Gastrocnemius medialis (tissue), 4 donors: ENCODE measurements around the gene HYAL3. TPM values are rescaled to one million over a fixed set of nuclear protein-coding genes. Genes with fewer than 3 reads are reported as not detected.

Source experiments
- ATAC-seq, 2 donors: fragments of 150-250 bp; one replicate each; pipeline ENCODE4 v1.9.1; 2016
- DNase-seq, 2 donors: peaks; one replicate each; pipeline ENCODE4 v3.0.0-alpha.2; 2019
- H3K27ac ChIP-seq, 4 donors: fragments of 200-600 bp; sonication (generic); 1 replicate in 1 of 4; 2 replicates in 3 of 4; pipeline ENCODE4 v1.5.1; 2016 to 2018; ENCODE audit warnings: mild to moderate bottlenecking in 2 of 4, moderate library complexity in 1 of 4
- H3K27me3 ChIP-seq, 3 donors: fragments of 200-600 bp; sonication (generic) in 2 of 3; 1 replicate in 1 of 3; 2 replicates in 2 of 3; pipeline versions ENCODE4 v1.5.1 to v1.6.0; 2016 to 2019; ENCODE audit warnings: mild to moderate bottlenecking in 1 of 3, moderate library complexity in 1 of 3
- H3K36me3 ChIP-seq, 2 donors: fragments of 200-600 bp; sonication (generic) in 1 of 2; one replicate each; pipeline ENCODE4 v1.5.1; 2017 to 2018
- H3K4me1 ChIP-seq, 2 donors: fragments of 200-600 bp; sonication (generic) in 1 of 2; one replicate each; pipeline ENCODE4 v1.5.1; 2016 to 2017; ENCODE audit warnings: mild to moderate bottlenecking in 2 of 2
- H3K4me3 ChIP-seq, 4 donors: fragments of 200-600 bp; sonication (generic) in 3 of 4; 1 replicate in 1 of 4; 2 replicates in 3 of 4; pipeline ENCODE4 v1.5.1; 2016 to 2019; ENCODE audit warnings: mild to moderate bottlenecking in 2 of 4
- H3K9me3 ChIP-seq, 3 donors: fragments of 200-600 bp; sonication (generic) in 2 of 3; 1 replicate in 1 of 3; 2 replicates in 2 of 3; pipeline ENCODE4 v1.5.1; 2016 to 2019
- CTCF ChIP-seq, 5 experiments: fragments of 450-650 bp in 3 of 5; fragments of 200-600 bp in 2 of 5; sonication (generic) in 2 of 5; IDR thresholded peaks in 4 of 5; conservative IDR thresholded peaks in 1 of 5; 1 replicate in 4 of 5; 2 replicates in 1 of 5; pipeline ENCODE4 v1.5.1; 2016 to 2019; ENCODE audit warnings: antibody characterized with exemption in 5 of 5, mild to moderate bottlenecking in 3 of 5, moderate library complexity in 3 of 5
- POLR2A ChIP-seq, 2 donors: fragments of 450-650 bp; IDR thresholded peaks; one replicate each; pipeline ENCODE4 v1.6.1; 2017; ENCODE audit warnings: antibody characterized with exemption in 2 of 2, mild to moderate bottlenecking in 2 of 2, moderate library complexity in 2 of 2
- in situ Hi-C, 4 donors: fragments of 200-750 bp; cut with MboI; loops; one replicate each; pipeline versions ENCODE4 v1.15.0 to v1.8.0; 2017; ENCODE audit warnings: low sequenced_read_pairs in 4 of 4
- intact Hi-C: fragments of 100-400 bp; cut with DNase I; formaldehyde crosslinking; loops from one replicate; pipeline ENCODE4 v1.15.1; 2023; ENCODE audit warnings: low total_unique reads
- total RNA-seq, 4 donors: library from RNA; depleted of rRNA; stranded (reverse); fragments of >200 nt; gene quantifications; one replicate each; pipeline versions ENCODE4 v1.1.0 to v1.2.3, GENCODE V29; 2016

Gene HYAL3
- total RNA-seq, 4 donors from 2014 or later, result 1.1 to 2.3 (median 1.2) TPM; not detected in 1

- no peaks in the 10 kb centered on the region for H3K9me3 ChIP-seq
- H3K27me3 ChIP-seq, result no peaks in the 10 kb centered on the region
- DNase-seq (no peak), ATAC-seq (no peak)
- intact Hi-C loops (no loop called here), in situ Hi-C loops (no loop called here)
- H3K4me3 ChIP-seq, result no peak overlapping the region
- H3K4me1 ChIP-seq, result peaks cover 32 to 35% of the 10 kb centered on the region in 2 donors
- H3K36me3 ChIP-seq, result peaks cover 0 to 37% of the 10 kb centered on the region in 2 donors
- H3K27ac ChIP-seq, result peak overlapping the region in 3 of 4 donors; percentile 93 to 96 (median 96)
- TF ChIP-seq CTCF (IDR thresholded peaks at IDR 0.05 in 4 of 5, conservative IDR thresholded peaks at IDR 0.05 in 1 of 5) (no peak), POLR2A (IDR thresholded peaks at IDR 0.05) (no peak)
Observed at GRCh38 chr3:50326182-50326541, 27.0 kb upstream of the HYAL3 start.

GRCh38 chr3:50325497-50326181 is 26.4 kb upstream of the HYAL3 start:
- in situ Hi-C loops, result no loop called here

GRCh38 chr3:50325113-50325480 is 25.9 kb upstream of the HYAL3 start:
- H3K9me3 ChIP-seq, result no peaks in the 10 kb centered on the region
- no peak for DNase-seq
- intact Hi-C loops, result loop anchor here (2.0 kb wide), 1 partner anchor 64 kb away; no protein-coding TSS in a partner anchor
- peaks cover 37 to 40% of the 10 kb centered on the region in 2 donors for H3K4me1 ChIP-seq
- in situ Hi-C loops, result no loop called here
- H3K4me3 ChIP-seq, result no peak overlapping the region
- H3K27me3 ChIP-seq, result no peaks in the 10 kb centered on the region
- H3K36me3 ChIP-seq, result peaks cover 0 to 26% of the 10 kb centered on the region in 2 donors
- TF ChIP-seq CTCF (IDR thresholded peaks at IDR 0.05 in 4 of 5, conservative IDR thresholded peaks at IDR 0.05 in 1 of 5) (no peak), POLR2A (IDR thresholded peaks at IDR 0.05) (no peak)
- ATAC-seq, result no peak
- H3K27ac ChIP-seq, result peak overlapping the region; percentile 93 to 96 (median 95)

More at GRCh38 chr3:50325497-50326181, 26.4 kb upstream of the HYAL3 start:
- H3K27me3 ChIP-seq, result no peaks in the 10 kb centered on the region
- H3K27ac ChIP-seq, result peak overlapping the region; percentile 93 to 96 (median 95)
- H3K4me3 ChIP-seq, result no peak overlapping the region
- H3K9me3 ChIP-seq, result no peaks in the 10 kb centered on the region
- peaks cover 0 to 31% of the 10 kb centered on the region in 2 donors for H3K36me3 ChIP-seq
- TF ChIP-seq CTCF (IDR thresholded peaks at IDR 0.05 in 4 of 5, conservative IDR thresholded peaks at IDR 0.05 in 1 of 5), result no peak
- TF ChIP-seq POLR2A (IDR thresholded peaks at IDR 0.05), result no peak
- intact Hi-C loops, result loop anchor here (2.0 kb wide), 1 partner anchor 65 kb away; no protein-coding TSS in a partner anchor
- ATAC-seq (no peak), DNase-seq (no peak)
- peaks cover 32 to 35% of the 10 kb centered on the region in 2 donors for H3K4me1 ChIP-seq

- intact Hi-C loops, result loop anchor here (2.0 kb wide), 1 partner anchor 64 kb away; no protein-coding TSS in a partner anchor
Observed at GRCh38 chr3:50324351-50325112, 25.3 kb upstream of the HYAL3 start.

More at GRCh38 chr3:50324351-50325112, 25.3 kb upstream of the HYAL3 start:
- DNase-seq (no peak), ATAC-seq (no peak)
- TF ChIP-seq POLR2A (IDR thresholded peaks at IDR 0.05) (no peak), CTCF (IDR thresholded peaks at IDR 0.05 in 4 of 5, conservative IDR thresholded peaks at IDR 0.05 in 1 of 5) (peak; percentile 76 to 87 (median 83))
- peak overlapping the region in 1 of 4 donors; percentile 1 for H3K4me3 ChIP-seq
- H3K9me3 ChIP-seq, result no peaks in the 10 kb centered on the region
- no peaks in the 10 kb centered on the region for H3K27me3 ChIP-seq
- H3K36me3 ChIP-seq, result peaks cover 0 to 21% of the 10 kb centered on the region in 2 donors
- in situ Hi-C loops, result no loop called here
- peak overlapping the region; percentile 93 to 96 (median 95) for H3K27ac ChIP-seq
- peaks cover 43 to 46% of the 10 kb centered on the region in 2 donors for H3K4me1 ChIP-seq
